Karpas-422 (cell line): ENCODE data around the gene SVIL. TPM values are rescaled to one million over a fixed set of nuclear protein-coding genes. Genes with fewer than 3 reads are reported as not detected.
"Not testable (repeated sequence)": the region's sequence is repeated elsewhere in the genome, so short reads cannot be mapped to it uniquely, and the experiment has no call there.

ENCODE experiments used
- DNase-seq: peaks from one replicate; pipeline ENCODE4 v3.0.0-alpha.2; 2015
- H2AFZ ChIP-seq: fragments of 200-600 bp; sonication (generic); 2 replicates; pipeline ENCODE4 v1.6.1; 2014; ENCODE audit warnings: antibody characterized with exemption, low read length, mixed read lengths
- H3K27ac ChIP-seq: fragments of 200-600 bp; sonication (generic); 2 replicates; pipeline ENCODE4 v1.5.1; 2014; ENCODE audit warnings: mild to moderate bottlenecking, low read length, moderate library complexity
- H3K27me3 ChIP-seq: fragments of 200-600 bp; sonication (generic); 2 replicates; pipeline ENCODE4 v1.6.1; 2014; ENCODE audit warnings: low read length, mixed read lengths
- H3K36me3 ChIP-seq: fragments of 200-600 bp; sonication (generic); 2 replicates; pipeline ENCODE4 v1.6.1; 2014; ENCODE audit warnings: low read length, mixed read lengths; ENCODE audit not compliant: insufficient read depth
- H3K4me1 ChIP-seq: fragments of 200-600 bp; sonication (generic); 2 replicates; pipeline ENCODE4 v1.6.1; 2014; ENCODE audit warnings: mild to moderate bottlenecking, low read length, mixed read lengths
- H3K4me2 ChIP-seq: fragments of 200-600 bp; sonication (generic); 2 replicates; pipeline ENCODE4 v1.6.1; 2014; ENCODE audit warnings: low read length, low read depth, mild to moderate bottlenecking; ENCODE audit not compliant: poor library complexity, severe bottlenecking
- H3K4me3 ChIP-seq: fragments of 200-600 bp; sonication (generic); 2 replicates; pipeline ENCODE4 v1.5.1; 2014; ENCODE audit warnings: mild to moderate bottlenecking, antibody characterized with exemption, low read length, mixed read lengths
- H3K79me2 ChIP-seq: fragments of 200-600 bp; sonication (generic); 2 replicates; pipeline ENCODE4 v1.6.1; 2014; ENCODE audit warnings: mild to moderate bottlenecking, low read length, mixed read lengths
- H3K9ac ChIP-seq: fragments of 200-600 bp; sonication (generic); 2 replicates; pipeline ENCODE4 v1.6.0; 2014; ENCODE audit warnings: low read length
- H3K9me2 ChIP-seq: fragments of 200-600 bp; sonication (generic), shearing (Covaris generic); replicated peaks from 2 replicates; pipeline ENCODE4 v1.6.0; 2014; ENCODE audit warnings: mild to moderate bottlenecking, low read length, moderate library complexity; ENCODE audit not compliant: insufficient read depth
- H3K9me3 ChIP-seq: fragments of 300-700, 200-600 bp; sonication (generic); 2 replicates; pipeline ENCODE4 v1.6.1; 2014; ENCODE audit warnings: low read length, mixed read lengths
- H4K20me1 ChIP-seq: fragments of 200-600 bp; sonication (generic); 2 replicates; pipeline ENCODE4 v1.6.1; 2014; ENCODE audit warnings: mild to moderate bottlenecking, antibody characterized with exemption, low read length, low read depth; ENCODE audit not compliant: insufficient read depth
- total RNA-seq: library from RNA; depleted of rRNA; stranded (reverse); fragments of >200 nt; shearing (Covaris generic); gene quantifications from 2 replicates; pipeline ENCODE4 v1.2.3, GENCODE V29; 2014; ENCODE audit warnings: low replicate concordance

Gene SVIL
- total RNA-seq, 1 experiment from 2014 or later, result not detected

DNA sequence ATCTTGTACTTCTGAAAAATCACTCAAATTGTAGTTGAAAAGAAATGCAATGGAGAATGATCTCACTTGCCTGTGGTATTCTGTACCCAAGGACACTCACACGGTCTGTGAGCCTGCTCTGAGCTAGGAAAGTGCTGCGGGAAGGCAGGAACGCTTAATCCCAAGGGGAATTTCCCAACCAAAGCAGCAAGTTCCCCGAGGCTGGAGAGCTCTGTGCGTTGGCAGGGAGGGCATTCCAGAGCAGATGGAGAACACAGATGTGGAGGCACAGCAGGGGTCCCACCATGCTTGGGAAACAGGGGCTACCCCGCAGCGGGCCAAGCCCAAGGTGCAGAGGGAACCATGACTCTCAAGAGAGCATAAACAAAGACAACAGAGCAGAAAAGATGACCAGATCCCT is 13.6 kb downstream of the SVIL start:
- no peaks in the 10 kb centered on the region for H3K4me1 ChIP-seq
- H4K20me1 ChIP-seq, result no peaks in the 10 kb centered on the region
- no peak for DNase-seq
- H3K36me3 ChIP-seq, result no peaks in the 10 kb centered on the region
- H3K9me2 ChIP-seq, result no peaks in the 10 kb centered on the region
- H3K27ac ChIP-seq, result no peak overlapping the region
- no peaks in the 10 kb centered on the region for H3K79me2 ChIP-seq
- no peak overlapping the region for H3K4me3 ChIP-seq
- no peak overlapping the region for H3K4me2 ChIP-seq
- no peaks in the 10 kb centered on the region for H3K27me3 ChIP-seq
- H3K9me3 ChIP-seq, result no peaks in the 10 kb centered on the region
- H2AFZ ChIP-seq, result no peak overlapping the region
- H3K9ac ChIP-seq, result no peak overlapping the region

DNA sequence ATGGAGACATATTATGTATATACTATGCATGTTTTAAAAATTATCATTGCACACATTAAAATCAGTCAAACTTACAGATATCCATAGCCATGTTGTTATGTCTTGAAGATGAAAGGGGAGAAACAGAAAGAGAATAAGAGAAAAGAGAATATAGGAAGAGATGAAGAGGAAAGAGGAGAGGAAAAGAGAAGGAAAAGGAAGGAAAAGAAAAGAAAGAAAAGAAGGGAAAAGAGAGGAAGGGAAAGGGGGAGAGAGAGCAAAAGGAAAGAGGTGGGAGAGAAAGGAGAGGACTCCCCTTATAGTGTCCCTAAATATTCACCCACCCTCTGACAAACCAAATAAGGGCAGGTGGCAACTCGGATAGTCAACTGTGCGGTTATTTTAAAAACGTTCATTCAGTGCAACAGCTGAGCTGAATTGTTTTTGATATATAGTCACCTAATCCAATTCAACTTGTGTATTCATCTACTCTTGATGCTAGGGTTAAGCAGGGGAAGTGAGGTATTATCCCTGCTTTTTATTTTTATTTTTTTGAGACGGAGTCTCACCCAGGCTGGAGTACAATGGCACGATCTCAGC is 14.6 kb downstream of the SVIL start:
- Histone ChIP-seq H3K79me2 (no peaks in the 10 kb centered on the region), H3K27me3 (no peaks in the 10 kb centered on the region), H3K27ac (no peak overlapping the region), H3K4me1 (no peaks in the 10 kb centered on the region), H2AFZ (no peak overlapping the region), H4K20me1 (no peaks in the 10 kb centered on the region), H3K9me3 (no peaks in the 10 kb centered on the region), H3K4me3 (no peak overlapping the region), H3K36me3 (no peaks in the 10 kb centered on the region), H3K9me2 (no peaks in the 10 kb centered on the region), H3K4me2 (no peak overlapping the region), H3K9ac (no peak overlapping the region)
- no peak for DNase-seq

DNA sequence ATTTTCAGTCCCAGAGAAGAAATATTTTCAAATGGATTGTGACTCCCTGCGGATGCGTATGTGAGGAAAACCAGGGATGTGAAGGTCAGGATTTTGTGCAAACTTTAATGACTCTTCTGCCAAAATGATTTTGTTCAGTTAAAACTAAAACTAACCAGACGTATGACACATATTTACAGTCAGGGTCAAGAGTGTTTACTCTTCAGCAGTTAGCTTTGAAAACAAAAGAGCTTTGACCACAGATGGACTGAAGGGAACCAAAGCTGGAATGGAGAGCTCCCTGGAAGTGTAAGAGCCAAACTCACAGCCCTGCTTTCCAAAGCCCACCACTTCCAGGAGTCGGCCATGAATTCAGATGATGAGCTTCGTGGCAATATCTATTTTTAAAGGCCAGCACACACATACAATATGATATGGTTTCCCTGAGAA is 15.5 kb downstream of the SVIL start:
- no peak overlapping the region for H3K27ac ChIP-seq
- no peaks in the 10 kb centered on the region for H3K27me3 ChIP-seq
- no peaks in the 10 kb centered on the region for H3K79me2 ChIP-seq
- no peaks in the 10 kb centered on the region for H3K4me1 ChIP-seq
- H3K4me3 ChIP-seq, result no peak overlapping the region
- H3K9me3 ChIP-seq, result no peaks in the 10 kb centered on the region
- DNase-seq, result no peak
- H3K9me2 ChIP-seq, result no peaks in the 10 kb centered on the region
- H3K9ac ChIP-seq, result no peak overlapping the region
- H2AFZ ChIP-seq, result no peak overlapping the region
- H4K20me1 ChIP-seq, result no peaks in the 10 kb centered on the region
- H3K36me3 ChIP-seq, result no peaks in the 10 kb centered on the region
- no peak overlapping the region for H3K4me2 ChIP-seq

DNA sequence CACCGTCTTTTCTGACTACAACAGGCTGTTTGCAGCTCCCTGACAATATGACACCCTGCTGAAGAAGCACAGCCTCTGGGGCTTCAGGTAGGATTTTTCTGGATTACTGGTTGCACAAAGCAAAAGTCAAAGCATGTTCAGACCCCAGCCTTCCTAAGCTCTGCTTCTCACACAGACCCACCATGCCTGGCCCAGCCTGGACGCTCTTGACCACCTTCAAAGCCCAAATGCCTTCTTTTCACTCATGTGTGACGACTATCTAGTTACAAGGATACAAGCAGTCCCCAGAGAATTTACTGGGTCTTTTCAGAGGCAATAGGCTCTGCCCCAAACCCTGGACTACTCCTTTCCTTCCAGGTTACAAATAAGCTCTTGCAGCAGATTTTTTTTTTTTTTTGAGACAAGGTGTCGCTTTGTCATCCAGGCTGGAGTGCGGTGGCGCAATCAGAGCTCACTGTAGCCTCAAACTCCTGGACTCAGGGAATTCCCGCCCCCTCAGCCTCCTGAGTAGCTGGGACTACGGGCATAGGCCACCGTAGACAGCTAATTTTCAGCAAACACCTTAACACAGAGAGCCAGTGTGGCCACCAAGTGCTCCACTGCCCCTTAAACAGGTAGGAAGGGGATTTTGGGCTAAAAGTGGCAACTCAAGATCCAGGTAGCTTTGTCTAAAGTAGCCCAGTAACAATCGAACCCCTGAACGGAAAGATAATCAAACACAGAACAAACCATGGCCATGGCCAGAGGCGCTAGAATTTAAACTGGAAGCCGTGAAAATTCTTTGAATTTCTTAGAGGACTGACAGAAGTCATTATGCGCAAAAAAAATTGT is 16.2 kb downstream of the SVIL start:
- no peak overlapping the region for H2AFZ ChIP-seq
- DNase-seq, result no peak
- H3K9me2 ChIP-seq, result no peaks in the 10 kb centered on the region
- no peak overlapping the region for H3K4me3 ChIP-seq
- no peaks in the 10 kb centered on the region for H4K20me1 ChIP-seq
- no peak overlapping the region for H3K27ac ChIP-seq
- no peaks in the 10 kb centered on the region for H3K4me1 ChIP-seq
- H3K9me3 ChIP-seq, result no peaks in the 10 kb centered on the region
- H3K4me2 ChIP-seq, result no peak overlapping the region
- no peaks in the 10 kb centered on the region for H3K79me2 ChIP-seq
- H3K27me3 ChIP-seq, result no peaks in the 10 kb centered on the region
- H3K36me3 ChIP-seq, result no peaks in the 10 kb centered on the region
- H3K9ac ChIP-seq, result no peak overlapping the region

DNA sequence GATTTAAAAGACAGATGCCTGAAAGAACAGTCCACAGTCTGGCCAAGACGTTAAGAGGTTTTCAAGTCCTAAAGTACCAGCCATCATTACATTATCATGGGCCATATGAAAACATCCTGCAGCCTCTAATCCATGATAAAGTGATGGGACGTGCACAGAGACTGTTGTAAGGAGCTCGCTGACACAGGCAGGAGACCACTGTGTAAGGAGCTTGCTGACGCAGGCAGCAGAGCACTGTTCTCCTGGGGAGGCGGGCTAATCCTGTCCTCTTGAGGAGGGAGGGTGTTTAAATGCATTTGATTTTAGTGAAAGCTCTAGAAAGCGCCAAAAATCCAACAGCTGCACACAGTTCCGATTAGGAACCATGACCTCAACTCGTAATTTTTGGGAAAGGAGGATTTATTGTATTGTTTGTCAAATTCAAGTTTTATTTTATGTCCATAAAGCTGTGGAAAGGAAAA is 16.9 kb downstream of the SVIL start:
- Histone ChIP-seq H3K9me3 (no peaks in the 10 kb centered on the region), H3K27ac (no peak overlapping the region), H3K4me2 (no peak overlapping the region), H3K4me3 (no peak overlapping the region), H3K9me2 (no peaks in the 10 kb centered on the region), H3K27me3 (no peaks in the 10 kb centered on the region), H3K9ac (no peak overlapping the region), H2AFZ (no peak overlapping the region), H3K36me3 (no peaks in the 10 kb centered on the region), H3K79me2 (no peaks in the 10 kb centered on the region), H3K4me1 (no peaks in the 10 kb centered on the region), H4K20me1 (no peaks in the 10 kb centered on the region)
- DNase-seq, result no peak

DNA sequence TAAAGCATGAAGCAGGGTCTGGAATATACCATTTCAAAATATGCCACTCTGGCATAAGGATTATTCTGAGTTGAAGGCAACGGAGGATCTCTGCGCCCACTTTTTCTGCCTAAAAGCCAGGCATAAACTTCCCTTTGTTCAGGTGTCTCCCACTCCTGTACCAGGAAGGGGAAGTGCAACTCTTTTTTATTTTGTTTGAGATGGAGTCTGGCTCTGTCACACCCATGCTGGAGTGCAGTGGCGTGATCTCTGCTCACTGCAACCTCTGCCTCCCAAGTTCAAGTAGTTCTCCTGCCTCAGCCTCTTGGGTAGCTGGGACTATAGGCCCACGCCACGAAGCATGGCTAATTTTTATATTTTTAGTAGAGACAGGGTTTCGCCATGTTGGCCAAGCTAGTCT is 18.2 kb downstream of the SVIL start:
- no peak overlapping the region for H3K9ac ChIP-seq
- no peaks in the 10 kb centered on the region for H3K4me1 ChIP-seq
- no peak overlapping the region for H3K4me3 ChIP-seq
- H4K20me1 ChIP-seq, result no peaks in the 10 kb centered on the region
- no peak overlapping the region for H3K27ac ChIP-seq
- no peaks in the 10 kb centered on the region for H3K36me3 ChIP-seq
- H3K79me2 ChIP-seq, result no peaks in the 10 kb centered on the region
- H3K9me2 ChIP-seq, result no peaks in the 10 kb centered on the region
- DNase-seq, result no peak
- no peak overlapping the region for H3K4me2 ChIP-seq
- no peaks in the 10 kb centered on the region for H3K9me3 ChIP-seq
- no peaks in the 10 kb centered on the region for H3K27me3 ChIP-seq
- no peak overlapping the region for H2AFZ ChIP-seq

DNA sequence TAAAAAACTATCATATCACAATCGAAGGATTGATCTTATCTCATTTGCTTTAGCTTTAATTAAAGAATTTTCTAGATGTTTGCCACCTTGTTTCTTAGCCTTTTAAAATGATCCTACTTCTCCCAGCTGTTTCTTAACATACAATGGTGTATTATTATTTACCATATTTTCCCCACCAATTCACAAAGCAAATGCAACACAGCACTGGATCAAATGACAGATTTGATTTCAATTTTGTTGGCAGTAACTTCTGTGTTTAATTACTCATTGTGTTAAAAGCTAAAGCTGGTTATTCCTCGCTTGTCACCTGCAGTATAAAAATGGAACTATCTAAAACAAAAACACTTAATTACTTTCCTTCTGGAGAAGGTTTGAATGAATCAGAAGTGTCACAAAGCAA is 19.6 kb downstream of the SVIL start:
- DNase-seq, result no peak
- Histone ChIP-seq H3K9ac (no peak overlapping the region), H3K27me3 (no peaks in the 10 kb centered on the region), H3K4me3 (no peak overlapping the region), H3K4me2 (no peak overlapping the region), H3K27ac (no peak overlapping the region), H3K79me2 (no peaks in the 10 kb centered on the region), H3K9me3 (no peaks in the 10 kb centered on the region), H4K20me1 (no peaks in the 10 kb centered on the region), H3K9me2 (no peaks in the 10 kb centered on the region), H3K36me3 (no peaks in the 10 kb centered on the region), H2AFZ (no peak overlapping the region), H3K4me1 (no peaks in the 10 kb centered on the region)

DNA sequence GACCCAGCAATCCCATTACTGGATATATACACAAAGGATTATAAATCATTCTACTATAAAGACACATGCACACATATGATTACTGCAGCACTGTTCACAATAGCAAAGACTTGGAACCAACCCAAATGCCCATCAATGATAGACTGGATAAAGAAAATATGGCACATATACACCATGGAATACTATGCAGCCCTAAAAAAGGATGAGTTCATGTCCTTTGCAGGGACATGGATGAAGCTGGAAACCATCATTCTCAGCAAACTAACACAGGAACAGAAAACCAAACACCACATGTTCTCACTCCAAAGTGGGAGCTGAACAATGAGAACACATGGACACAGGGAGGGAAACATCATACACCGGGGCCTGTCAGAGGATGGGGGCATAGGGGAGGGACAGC is 20.5 kb downstream of the SVIL start:
- H3K36me3 ChIP-seq, H3K27me3 ChIP-seq, H3K9me3 ChIP-seq, H3K4me2 ChIP-seq, DNase-seq, H3K9ac ChIP-seq, H3K79me2 ChIP-seq, H3K4me3 ChIP-seq, H4K20me1 ChIP-seq, H2AFZ ChIP-seq, H3K9me2 ChIP-seq, H3K27ac ChIP-seq, H3K4me1 ChIP-seq: not testable (repeated sequence)
